Measurements from ENCODE around the gene ANTXR1.

DNA sequence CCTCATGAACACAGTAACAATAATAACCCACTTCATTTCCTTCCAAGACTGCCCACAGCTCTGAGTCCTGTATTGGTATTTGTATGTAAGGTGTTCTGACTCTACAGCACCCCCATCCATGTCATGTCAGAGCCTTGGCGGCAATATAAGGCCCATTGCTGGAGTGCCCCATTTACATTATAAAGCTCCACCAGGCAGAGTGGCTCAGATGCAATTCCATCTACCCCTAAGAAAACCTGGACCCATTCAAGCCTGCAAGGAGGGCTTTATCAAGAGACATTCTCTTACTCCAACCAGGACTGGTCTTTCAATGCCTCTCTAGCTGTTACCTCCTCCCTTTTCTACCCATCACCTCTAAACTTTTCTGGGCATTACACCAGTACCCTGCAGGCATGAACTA, 101.6 kb downstream of the ANTXR1 start:
- TF ChIP-seq, protein P1, sequence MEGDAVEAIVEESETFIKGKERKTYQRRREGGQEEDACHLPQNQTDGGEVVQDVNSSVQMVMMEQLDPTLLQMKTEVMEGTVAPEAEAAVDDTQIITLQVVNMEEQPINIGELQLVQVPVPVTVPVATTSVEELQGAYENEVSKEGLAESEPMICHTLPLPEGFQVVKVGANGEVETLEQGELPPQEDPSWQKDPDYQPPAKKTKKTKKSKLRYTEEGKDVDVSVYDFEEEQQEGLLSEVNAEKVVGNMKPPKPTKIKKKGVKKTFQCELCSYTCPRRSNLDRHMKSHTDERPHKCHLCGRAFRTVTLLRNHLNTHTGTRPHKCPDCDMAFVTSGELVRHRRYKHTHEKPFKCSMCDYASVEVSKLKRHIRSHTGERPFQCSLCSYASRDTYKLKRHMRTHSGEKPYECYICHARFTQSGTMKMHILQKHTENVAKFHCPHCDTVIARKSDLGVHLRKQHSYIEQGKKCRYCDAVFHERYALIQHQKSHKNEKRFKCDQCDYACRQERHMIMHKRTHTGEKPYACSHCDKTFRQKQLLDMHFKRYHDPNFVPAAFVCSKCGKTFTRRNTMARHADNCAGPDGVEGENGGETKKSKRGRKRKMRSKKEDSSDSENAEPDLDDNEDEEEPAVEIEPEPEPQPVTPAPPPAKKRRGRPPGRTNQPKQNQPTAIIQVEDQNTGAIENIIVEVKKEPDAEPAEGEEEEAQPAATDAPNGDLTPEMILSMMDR (conservative IDR thresholded peaks at IDR 0.05 in 1 of 2, IDR thresholded peaks at IDR 0.05 in 1 of 2; ENCODE audit: low read depth in 1 of 2, low read length in 2 of 2): no peak
- TF ChIP-seq EZH2 (IDR thresholded peaks at IDR 0.05; ENCODE audit: low read length, missing control alignments): no peak
